ENCODE results near the gene ADORA1.

DNA sequence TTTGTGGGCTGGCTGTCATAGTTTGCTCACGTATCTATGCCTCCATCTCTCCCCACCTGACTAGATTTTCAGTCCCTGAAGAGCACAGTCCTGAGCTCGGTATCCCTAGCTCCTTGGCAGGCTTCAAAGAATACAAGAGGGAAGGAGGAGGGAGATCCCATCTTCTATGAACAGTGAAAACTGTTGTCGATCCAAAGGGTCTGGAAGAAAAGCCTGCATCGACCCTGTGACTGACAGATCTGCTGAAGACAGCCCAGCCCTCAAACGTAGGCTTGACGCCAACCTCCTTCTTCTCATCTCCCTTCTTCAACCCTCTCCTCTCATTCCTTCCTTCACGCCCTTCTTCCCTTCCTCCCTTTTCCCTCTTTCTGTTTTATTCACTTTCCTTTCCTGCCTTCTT, 13.3 kb upstream of the ADORA1 start:
- TF ChIP-seq, protein P1, sequence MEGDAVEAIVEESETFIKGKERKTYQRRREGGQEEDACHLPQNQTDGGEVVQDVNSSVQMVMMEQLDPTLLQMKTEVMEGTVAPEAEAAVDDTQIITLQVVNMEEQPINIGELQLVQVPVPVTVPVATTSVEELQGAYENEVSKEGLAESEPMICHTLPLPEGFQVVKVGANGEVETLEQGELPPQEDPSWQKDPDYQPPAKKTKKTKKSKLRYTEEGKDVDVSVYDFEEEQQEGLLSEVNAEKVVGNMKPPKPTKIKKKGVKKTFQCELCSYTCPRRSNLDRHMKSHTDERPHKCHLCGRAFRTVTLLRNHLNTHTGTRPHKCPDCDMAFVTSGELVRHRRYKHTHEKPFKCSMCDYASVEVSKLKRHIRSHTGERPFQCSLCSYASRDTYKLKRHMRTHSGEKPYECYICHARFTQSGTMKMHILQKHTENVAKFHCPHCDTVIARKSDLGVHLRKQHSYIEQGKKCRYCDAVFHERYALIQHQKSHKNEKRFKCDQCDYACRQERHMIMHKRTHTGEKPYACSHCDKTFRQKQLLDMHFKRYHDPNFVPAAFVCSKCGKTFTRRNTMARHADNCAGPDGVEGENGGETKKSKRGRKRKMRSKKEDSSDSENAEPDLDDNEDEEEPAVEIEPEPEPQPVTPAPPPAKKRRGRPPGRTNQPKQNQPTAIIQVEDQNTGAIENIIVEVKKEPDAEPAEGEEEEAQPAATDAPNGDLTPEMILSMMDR (tag by site-specific recombination; IDR thresholded peaks at IDR 0.05) = no peak
- TF ChIP-seq ZNF660 (tag by site-specific recombination; IDR thresholded peaks at IDR 0.05) (no peak), MEIS1 (CRISPR knock-in tag; IDR thresholded peaks at IDR 0.05; ENCODE audit: borderline replicate concordance) (no peak), ZNF837 (tag by site-specific recombination; IDR thresholded peaks at IDR 0.05) (no peak), MZF1 (tag by site-specific recombination; IDR thresholded peaks at IDR 0.05; ENCODE audit: borderline replicate concordance) (no peak), ZNF138 (tag by site-specific recombination; IDR thresholded peaks at IDR 0.05; ENCODE audit: borderline replicate concordance) (no peak), YY1 (tag by site-specific recombination; IDR thresholded peaks at IDR 0.05) (no peak), ZBTB17 (tag by site-specific recombination; IDR thresholded peaks at IDR 0.05) (no peak), KLF1 (tag by site-specific recombination; IDR thresholded peaks at IDR 0.05) (no peak)
- TF ChIP-seq, protein P2, sequence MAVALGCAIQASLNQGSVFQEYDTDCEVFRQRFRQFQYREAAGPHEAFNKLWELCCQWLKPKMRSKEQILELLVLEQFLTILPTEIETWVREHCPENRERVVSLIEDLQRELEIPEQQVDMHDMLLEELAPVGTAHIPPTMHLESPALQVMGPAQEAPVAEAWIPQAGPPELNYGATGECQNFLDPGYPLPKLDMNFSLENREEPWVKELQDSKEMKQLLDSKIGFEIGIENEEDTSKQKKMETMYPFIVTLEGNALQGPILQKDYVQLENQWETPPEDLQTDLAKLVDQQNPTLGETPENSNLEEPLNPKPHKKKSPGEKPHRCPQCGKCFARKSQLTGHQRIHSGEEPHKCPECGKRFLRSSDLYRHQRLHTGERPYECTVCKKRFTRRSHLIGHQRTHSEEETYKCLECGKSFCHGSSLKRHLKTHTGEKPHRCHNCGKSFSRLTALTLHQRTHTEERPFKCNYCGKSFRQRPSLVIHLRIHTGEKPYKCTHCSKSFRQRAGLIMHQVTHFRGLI (tag by site-specific recombination; IDR thresholded peaks at IDR 0.05) = no peak
- TF ChIP-seq, protein P3, sequence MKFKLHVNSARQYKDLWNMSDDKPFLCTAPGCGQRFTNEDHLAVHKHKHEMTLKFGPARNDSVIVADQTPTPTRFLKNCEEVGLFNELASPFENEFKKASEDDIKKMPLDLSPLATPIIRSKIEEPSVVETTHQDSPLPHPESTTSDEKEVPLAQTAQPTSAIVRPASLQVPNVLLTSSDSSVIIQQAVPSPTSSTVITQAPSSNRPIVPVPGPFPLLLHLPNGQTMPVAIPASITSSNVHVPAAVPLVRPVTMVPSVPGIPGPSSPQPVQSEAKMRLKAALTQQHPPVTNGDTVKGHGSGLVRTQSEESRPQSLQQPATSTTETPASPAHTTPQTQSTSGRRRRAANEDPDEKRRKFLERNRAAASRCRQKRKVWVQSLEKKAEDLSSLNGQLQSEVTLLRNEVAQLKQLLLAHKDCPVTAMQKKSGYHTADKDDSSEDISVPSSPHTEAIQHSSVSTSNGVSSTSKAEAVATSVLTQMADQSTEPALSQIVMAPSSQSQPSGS (tag by site-specific recombination; IDR thresholded peaks at IDR 0.05; ENCODE audit: low read depth) = no peak
- TF ChIP-seq, protein P4, sequence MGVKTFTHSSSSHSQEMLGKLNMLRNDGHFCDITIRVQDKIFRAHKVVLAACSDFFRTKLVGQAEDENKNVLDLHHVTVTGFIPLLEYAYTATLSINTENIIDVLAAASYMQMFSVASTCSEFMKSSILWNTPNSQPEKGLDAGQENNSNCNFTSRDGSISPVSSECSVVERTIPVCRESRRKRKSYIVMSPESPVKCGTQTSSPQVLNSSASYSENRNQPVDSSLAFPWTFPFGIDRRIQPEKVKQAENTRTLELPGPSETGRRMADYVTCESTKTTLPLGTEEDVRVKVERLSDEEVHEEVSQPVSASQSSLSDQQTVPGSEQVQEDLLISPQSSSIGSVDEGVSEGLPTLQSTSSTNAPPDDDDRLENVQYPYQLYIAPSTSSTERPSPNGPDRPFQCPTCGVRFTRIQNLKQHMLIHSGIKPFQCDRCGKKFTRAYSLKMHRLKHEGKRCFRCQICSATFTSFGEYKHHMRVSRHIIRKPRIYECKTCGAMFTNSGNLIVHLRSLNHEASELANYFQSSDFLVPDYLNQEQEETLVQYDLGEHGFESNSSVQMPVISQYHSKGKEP (tag by site-specific recombination; IDR thresholded peaks at IDR 0.05) = no peak
- TF ChIP-seq, protein P5, sequence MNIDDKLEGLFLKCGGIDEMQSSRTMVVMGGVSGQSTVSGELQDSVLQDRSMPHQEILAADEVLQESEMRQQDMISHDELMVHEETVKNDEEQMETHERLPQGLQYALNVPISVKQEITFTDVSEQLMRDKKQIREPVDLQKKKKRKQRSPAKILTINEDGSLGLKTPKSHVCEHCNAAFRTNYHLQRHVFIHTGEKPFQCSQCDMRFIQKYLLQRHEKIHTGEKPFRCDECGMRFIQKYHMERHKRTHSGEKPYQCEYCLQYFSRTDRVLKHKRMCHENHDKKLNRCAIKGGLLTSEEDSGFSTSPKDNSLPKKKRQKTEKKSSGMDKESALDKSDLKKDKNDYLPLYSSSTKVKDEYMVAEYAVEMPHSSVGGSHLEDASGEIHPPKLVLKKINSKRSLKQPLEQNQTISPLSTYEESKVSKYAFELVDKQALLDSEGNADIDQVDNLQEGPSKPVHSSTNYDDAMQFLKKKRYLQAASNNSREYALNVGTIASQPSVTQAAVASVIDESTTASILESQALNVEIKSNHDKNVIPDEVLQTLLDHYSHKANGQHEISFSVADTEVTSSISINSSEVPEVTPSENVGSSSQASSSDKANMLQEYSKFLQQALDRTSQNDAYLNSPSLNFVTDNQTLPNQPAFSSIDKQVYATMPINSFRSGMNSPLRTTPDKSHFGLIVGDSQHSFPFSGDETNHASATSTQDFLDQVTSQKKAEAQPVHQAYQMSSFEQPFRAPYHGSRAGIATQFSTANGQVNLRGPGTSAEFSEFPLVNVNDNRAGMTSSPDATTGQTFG (tag by site-specific recombination; IDR thresholded peaks at IDR 0.05; ENCODE audit: borderline replicate concordance) = no peak

Data from HEK293 (cell line).